NCI-H128 (cell line): Measurements from ENCODE around the gene SPRYD3.
"Not testable (repeated sequence)": the region's sequence is repeated elsewhere in the genome, so short reads cannot be mapped to it uniquely, and the experiment has no call there.

Experiments
- DNase-seq: peaks from one replicate; lab custom pipeline; 2025; ENCODE audit not compliant: unreplicated experiment; lab: John Stamatoyannopoulos, UW

The SPRYD3 gene

DNA sequence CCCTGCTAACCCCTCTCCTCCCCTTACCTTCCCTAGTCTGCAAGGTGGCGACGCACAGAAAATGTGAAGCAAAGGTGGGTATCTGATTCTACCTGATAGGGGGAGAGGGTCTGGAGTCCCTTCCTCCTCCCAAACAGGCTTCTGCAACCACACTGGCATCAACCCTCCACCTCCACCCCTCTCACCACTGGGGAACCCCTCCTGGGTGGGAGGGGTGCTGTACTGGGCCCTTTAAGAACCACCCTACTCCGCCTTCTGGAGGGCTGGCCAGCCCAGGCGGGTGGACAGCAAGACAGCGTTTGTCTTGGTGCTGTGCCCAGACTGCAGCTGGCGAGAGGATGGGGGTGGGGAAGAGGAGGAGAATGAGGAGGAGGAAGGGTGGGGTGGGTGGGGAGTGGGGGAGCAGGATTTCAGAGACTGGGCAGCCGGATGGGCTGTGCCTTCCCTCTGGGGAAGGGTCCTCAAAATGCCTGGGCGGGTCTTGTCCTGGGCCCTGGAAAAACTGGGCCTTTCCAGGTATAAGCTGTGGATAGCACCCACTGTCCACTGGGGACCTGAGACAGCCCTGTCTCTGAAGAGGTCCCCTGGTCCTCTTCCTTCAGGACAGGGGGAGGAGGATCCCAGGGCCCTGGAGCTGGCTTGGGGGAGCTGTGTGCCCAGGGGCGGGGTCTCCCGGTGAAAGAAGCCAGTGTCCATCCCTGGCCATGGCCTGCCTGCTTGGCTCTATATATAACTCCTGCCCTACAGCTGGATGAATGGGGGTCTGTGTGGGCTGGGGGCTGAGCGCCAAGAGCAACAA, 26.6 kb downstream of the SPRYD3 start:
- DNase-seq: no peak

DNA sequence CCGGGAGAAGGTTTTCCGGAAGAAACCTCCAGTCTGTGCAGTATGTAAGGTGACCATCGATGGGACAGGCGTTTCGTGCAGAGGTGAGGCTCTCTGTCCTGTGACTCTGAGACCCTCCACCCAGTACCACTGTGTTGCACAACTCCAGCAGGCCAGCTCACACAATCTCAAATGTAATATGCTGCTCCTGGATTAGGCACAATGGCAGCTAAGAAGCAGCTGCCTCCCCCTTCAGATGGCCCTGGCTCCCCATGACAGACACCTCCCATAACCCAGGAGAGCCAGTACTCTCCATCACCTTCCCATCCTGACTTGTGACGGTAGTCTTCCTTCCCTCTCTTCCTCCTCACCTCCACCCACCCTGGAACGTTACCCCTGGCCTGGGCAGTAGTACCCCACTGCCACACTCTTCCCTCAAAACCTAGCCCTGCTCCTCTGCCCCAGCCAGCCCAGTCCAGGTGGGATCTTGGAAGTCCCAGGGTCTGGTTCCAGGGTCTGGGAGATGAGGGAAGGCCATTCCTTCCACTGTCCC, 27.2 kb downstream of the SPRYD3 start:
- no peak for DNase-seq

DNA sequence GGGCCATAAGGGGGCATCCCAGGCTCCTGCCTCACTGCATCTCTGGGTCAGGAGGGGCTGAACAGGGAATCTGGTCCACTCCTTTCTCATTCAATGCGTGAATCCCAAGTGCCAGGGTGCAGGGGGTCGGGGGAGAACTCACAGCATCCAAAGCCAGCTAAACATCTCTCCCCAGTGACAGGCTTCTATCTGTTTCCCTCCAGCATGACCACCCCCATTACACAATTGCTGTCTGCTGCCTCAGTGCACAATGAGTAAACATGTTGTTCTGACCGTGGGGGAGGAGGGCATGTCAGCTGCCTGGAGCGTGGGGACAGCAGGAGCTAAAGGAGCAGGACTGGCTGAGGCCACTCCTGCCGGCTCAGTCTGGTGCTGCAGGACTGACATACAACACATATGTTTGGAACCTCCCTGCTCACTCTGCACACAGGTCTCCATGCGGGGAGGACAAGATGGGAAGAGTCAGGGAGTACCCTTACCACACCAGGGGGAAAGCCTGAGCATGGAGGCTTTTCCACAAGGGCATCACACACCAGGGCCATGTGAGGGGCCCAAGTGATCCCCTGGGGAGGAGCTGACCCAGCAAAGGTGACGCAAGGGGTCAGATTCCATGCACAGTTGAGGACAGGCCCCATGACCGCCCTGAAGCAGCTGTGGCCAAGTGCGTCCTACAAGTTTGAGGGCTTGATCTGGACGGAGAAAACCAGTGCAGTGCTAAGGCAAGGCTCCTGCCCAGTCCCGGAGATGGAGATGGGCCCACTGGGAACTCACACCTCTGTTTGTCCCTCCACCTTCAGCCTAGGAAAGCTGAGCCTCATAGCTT, 27.9 kb downstream of the SPRYD3 start:
- DNase-seq: no peak

DNA sequence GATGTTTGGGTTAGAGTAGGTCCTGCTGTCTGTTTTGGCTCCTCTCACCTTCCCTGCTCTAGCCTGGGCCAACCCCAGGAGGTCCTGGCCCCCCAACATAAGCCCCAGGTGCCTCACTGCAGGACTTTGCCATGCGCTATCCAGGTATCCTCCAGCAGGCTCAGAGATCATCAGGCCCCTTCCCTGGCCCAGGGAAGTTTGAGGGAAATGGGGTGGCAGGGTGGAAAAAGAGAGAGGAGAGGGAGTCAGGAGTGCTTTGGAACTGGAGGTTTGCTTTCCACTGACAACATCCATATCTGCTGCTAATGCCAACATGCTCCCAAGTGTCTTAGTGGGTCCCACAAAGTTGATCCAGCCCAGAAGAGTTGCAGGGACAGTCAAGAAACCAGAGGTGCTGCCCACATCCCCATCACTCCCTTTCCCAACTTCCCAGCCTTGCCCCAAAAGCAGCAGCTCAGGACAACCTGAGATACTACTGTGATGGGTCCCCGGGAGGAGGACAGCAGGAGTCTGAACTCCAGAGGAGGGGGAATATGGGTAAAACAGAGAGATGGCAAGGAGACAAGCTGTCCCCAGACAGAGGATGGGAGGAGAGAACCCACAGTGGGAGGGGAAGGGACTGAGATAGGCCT, 28.6 kb downstream of the SPRYD3 start:
- no peak for DNase-seq

DNA sequence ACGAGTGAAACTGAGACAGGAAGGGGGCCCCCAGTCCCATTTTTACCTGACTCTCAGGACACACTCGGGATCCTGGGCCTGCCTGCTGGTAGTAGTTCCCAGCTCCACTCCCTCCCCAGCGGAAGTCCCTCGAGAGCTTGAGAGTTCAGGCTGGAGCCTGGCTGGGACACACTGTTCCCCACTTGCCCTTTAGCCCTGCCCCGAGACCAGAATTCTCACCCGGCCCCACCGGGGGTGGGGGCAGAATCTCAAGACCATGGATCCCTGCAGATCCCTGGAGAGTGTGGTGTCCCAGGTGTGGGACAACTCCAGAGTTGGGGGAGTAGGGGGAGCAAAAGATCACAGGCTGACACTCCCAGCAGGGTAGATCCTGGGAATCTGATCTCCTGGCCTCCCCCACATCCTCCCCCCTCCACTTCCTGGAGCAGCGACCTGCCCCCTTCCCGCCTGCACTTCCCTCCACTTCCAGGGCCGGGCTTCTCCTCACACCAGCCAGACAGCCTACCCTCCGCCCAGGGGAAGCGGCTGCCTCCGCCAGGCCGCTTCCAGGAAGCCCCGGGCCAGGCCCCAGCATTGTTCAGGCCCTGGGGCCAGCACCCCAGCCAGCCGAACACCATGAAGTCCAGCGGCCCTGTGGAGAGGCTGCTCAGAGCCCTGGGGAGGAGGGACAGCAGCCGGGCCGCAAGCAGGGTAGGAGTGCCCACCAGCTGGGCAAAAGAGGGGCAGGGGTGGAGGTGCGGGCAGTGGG, 29.4 kb downstream of the SPRYD3 start, which contains the start of gene TNS2:
Gene TNS2 (plus strand): TSS at position 495 of the 748 bp plus-strand sequence. CDS start 121 bp downstream, at position 616.
- DNase-seq: no peak

DNA sequence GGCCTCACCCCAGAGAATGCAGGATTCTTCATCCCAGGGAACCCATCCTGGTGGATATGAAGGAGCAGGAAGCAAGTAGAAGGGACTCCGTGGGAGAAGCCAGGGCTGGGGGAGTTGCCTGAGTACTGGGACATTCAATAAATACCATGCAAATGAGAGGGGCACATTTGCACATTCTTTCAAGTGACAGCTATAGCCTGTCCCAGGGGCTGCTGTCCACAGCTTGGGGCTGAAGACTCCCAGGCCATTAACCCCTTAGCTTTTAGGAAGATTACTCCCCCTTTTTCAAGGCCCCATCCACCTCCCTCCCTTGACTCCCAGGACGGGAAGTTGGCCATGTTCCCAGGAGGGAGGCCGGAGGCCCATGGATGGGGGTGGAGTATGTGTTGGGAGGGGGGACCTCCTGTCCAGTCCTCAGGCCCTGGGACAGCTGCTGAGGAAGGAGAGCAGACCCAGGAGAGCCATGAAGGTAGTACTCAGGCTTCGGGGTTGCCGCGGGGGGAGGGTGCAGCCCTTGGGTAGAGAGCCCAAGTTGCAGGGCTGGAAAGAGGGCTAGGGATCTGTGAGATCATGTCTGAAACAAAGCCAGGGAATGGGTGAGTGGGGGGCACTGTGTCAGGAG, 30.3 kb downstream of the SPRYD3 start:
- DNase-seq: no peak

DNA sequence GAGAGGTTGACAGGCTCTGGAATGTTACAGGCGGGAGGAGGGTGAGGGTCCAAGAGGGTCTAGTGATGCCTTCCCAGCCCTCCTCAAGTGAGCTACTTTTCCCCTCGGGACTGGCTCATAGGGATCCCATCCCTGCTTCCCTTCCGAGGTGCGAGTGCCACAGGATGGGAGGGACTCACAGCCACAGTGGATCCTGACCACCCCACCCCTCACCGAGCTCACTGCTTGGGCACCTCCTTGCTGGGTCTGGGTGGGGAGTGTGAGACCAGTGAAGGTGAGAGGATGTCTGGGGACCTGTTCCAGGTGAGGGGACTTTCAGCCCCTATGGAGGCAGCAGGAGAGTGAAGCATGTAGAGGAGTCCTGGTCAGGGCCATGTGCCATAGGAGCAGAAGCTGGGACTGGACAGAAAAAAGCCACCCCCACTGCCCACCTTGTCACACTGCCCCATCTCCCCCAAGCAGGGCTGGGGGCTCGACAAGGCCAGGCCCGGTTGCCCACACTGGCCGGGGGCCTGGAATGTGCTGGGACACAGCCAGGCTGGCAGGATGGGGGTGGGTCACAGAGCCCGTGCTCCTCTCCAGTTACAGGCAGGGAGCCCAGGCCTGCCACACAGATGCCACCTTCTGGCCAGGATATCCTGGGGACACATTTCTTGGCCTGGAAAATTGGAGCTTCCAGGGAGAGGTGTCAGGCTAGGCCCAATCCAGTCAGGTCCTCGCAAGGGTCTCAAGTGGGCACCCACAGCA, 31.0 kb downstream of the SPRYD3 start:
- DNase-seq: no peak

DNA sequence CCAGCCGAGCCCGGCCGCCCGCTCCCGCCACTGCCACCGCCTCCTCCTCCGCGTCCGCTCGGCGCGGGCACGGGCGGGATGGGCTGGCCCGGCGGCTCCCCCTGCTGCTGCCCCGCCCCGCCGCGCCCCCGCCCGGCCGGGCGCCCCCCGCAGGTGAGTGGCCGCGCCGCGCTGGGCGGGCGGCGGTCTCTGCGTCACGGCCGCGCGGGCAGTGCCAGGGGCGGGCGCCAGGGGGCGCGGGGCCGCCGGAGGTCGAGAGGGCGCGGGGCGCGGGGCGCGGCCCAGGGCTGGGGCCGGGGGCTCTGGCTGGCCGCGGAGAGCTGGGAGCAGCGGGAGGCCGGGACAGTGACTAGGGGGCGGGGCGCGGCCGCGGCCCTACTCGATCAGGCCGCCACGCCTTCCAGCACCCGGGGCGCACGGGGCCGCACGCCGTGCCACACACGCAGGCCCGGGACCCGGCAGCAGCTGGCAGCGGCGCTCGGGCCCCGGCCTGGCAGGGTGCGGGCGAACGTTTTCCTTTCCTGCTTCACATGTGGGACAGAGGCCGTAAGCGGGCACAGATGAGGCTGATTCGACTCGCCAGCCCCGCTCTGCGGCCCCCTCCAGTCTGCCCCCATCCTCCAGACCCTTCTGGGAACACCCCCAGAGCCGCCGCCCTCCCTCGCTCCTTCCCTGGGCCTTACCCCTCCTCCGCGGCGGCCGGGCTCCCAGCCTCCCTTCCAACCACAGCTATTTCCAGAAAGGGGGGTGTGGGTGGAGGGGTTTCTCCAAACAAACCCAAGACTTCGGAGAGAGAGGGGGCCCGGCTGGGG, 31.8 kb downstream of the SPRYD3 start:
- no peak for DNase-seq

DNA sequence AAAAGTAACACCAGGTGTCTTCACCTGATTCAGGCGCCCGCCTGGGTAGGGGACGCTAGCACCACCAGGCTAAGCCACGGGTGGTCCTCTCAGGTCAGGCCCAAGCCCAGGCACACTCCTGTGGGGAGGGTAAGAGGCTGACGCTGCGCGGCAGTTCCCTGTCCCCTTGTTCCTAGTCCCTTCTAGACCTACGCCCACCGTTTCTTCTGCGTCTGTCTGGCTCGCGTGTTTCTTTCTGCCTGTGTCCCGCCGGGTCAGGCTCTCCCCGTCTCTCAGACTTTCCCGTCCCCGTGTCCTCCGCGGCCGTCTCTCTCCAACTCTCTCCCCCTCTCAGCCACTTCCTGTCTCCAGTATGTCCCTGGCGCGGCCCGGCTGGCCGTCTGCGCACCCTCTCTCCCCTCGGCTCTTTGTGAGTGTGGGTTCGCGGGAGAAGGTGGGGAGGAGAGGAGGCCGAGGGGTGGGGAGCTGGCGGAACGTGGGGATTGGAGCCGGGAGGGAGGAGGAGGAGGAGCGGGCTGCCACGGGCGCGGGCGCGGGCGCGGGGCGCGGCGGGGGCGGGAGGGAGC, 32.5 kb downstream of the SPRYD3 start:
- DNase-seq: no peak

DNA sequence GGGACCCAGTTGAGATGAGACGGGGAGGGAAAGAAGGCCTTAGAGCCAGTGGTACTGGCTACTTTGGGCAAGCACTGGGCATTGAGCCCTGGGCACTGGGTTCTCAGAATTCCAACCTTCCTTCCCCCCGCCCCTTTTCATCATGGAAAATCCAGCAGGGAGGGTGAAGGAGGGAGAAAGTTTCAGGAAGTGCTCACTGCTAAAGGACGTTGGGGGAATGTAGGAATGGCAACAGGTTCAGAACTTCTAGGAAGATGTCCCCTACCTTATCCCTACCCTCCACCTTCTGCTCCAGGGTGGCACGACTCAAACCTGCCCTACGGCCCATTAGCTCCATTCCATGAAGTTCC, 33.5 kb downstream of the SPRYD3 start:
- no peak for DNase-seq

DNA sequence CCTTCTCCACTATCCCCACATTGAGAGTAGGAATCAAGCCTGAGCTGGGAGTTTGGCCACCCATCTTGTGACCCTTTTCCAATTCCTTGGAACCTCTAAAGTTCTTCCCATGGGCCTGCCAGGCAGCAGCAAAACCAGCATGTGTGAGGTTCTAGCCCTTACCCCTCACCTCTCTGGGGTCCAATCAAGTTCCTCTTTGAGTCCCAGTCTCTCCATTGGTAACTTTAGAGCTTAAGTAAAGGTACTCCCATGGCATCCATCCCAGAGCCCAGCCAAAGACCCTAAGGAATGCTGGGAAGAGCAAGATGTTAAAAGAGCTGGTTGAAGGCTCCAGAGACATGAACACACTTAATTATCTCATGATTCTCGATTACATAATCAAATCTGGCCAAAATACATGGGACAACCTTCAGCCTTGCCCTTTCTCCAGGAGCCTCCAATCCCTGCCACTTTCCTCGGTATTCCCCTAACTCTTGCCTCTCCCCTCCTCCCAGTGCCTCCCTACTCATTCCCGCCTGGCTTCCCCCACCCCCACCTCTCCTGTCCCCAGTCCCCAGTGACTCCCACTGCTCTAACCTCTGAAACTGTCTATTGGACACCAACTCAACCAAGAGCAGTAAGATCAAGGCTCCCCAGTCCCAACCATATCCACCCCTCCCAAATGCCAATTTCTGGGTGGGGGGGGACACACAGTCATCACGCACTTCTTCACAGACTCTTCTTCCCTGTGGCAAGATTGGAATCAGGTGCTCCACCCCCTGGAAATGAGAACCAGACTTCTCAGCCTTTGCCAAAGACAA, 34.1 kb downstream of the SPRYD3 start:
- DNase-seq: no peak

DNA sequence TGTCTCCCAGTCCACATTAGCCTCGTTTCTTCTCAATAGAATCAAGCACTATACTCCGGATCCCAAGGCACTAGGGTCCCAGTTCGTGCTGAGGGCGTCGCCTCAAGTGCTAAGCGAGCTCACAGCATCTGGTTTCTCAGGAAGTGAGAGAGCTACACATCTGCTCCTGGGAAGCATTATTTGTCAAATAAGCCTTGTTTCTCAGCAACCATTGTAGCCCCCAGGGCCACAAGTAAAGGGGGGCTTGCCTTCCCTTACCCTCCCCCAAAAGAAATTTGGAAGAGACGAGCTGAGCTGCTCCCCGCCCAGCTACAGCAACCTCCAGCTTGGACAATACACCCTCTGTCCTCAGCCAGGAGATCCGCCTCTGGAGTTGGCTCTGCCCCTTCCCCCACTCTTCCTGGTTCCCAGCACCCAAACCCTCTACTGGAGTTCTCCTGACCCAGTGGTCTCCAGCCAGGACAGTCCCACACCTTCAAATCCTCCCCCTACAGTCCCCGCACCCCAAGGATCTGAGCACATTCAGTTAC, 35.1 kb downstream of the SPRYD3 start:
- no peak for DNase-seq

DNA sequence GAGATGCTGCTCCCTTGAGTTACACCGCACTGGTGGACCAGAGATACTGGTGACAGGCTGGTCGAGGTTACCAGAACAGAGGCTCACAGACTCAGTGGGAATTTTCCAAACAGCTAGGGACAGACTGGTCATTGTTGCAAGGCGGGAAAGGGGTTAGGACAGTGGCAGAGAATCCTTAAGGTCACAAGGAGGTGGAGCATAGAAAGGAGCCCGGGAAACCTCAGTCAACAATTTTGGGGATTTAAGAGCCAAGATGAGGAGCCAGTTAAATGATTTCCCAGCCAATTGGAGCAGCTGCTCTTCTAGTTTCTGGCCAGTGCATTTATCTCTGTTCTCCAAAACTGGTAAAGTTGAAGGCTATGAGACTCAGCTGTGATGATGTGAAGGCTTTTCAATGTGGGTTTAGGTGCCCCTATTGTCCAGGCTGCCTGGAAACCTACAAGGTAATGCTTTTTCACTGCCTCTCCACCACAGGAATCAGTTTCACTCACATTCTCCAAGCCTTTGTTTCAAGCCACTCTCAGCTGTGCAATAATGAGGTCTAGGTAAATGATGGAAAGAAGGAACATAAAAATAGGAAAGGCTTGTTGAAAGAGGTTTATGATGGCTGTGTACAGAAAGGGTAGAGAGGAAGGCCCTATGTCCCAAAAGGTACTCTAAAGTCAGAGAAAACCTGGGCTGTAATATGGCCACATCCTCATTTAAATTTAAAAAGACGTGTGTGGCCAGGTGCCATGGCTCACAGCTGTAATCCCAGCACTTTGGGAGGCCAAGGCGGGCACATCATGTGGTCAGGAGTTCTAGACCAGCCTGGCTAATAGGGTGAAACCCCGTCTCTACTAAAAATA, 36.4 kb downstream of the SPRYD3 start:
- no peak for DNase-seq

DNA sequence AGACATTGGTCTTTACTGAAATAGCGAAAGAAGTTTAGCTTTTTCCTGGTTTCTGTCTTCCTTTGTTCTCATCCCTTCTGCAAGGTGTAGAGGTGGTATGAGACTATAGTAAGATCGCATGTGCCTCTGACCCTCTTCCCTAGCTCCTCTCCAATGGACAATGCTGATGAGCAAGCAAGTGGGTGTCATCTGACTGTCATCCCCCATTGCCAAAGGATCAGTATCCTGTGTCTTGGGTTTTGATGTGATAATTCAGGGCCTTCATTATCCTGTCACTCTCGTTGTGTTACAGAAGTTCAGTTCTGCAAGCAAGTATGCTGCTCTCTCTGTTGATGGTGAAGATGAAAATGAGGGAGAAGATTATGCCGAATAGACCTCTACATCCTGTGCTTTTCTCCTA, 39.3 kb downstream of the SPRYD3 start:
- DNase-seq: no peak

DNA sequence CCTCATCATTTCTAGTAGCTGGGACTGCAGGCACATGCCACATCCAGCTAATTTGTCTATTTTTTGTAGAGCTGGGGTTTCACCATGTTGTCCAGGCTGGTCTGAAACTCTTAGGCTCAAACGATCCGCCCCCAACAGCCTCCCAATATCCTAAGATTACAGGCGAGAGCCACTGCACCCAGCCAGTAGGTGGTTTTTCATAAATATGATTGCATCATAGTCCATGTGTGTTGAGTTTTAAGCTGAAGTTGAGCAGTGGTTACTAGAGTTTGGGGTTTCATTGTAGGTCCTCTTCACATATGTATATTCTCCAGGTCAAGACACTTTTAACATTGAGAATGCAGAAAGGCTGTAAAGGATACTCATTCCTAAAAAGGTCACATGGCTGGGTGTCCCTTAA, 42.4 kb downstream of the SPRYD3 start:
- DNase-seq: no peak

DNA sequence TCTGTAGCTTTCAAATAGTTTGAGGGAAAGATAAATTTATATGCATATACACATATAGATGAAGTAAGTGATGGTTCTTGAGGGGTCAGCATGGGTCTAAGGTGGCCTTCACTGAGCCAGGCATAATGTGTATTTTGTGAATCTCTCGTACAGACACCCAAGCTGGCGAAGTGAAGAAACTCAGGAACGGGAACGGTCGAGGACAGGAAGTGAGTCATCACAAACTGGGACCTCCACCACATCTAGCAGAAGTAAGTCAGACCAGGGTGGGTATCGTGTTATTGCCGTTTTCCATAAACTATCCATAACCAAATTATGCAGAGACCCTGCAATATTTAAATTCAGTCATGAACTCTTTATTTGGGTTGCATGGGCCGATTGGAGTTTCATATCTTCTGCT, 44.7 kb downstream of the SPRYD3 start:
- no peak for DNase-seq

DNA sequence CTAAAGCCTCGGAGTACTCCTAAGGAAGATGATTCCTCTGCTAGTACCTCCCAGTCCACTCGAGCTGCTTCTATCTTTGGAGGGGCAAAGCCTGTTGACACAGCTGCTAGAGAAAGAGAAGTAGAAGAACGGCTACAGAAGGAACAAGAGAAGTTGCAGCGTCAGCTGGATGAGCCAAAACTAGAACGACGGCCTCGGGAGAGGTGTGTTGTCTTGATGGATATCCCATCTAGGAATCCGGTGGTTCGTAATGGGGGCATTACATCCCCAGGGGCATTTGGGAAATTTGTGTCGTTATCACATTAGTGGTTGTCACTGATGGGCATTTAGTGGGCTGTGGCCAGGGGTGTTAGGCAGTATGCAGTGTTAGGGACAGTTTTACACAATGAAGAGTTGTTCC, 45.4 kb downstream of the SPRYD3 start:
- DNase-seq: not testable (repeated sequence)
